Tibial nerve (tissue), 4 donors: ENCODE measurements around the gene BORCS6. TPM values are rescaled to one million over a fixed set of nuclear protein-coding genes. Genes with fewer than 3 reads are reported as not detected.

Source experiments
- DNase-seq, 2 donors: peaks; one replicate each; pipeline ENCODE4 v3.0.0-alpha.2; 2019; ENCODE audit warnings: low spot score in 2 of 2
- H3K27ac ChIP-seq, 4 donors: fragments of 200-600 bp; sonication (generic) in 3 of 4; one replicate each; pipeline ENCODE4 v1.5.1; 2017 to 2019; ENCODE audit warnings: mild to moderate bottlenecking in 1 of 4
- H3K27me3 ChIP-seq, 2 donors: fragments of 200-600 bp; sonication (generic) in 1 of 2; one replicate each; pipeline versions ENCODE4 v1.5.1 to v1.6.0; 2017 to 2019
- H3K36me3 ChIP-seq, 3 donors: fragments of 200-600 bp; sonication (generic); one replicate each; pipeline ENCODE4 v1.5.1; 2018 to 2019
- H3K4me1 ChIP-seq, 4 donors: fragments of 200-600 bp; sonication (generic) in 3 of 4; one replicate each; pipeline ENCODE4 v1.5.1; 2017 to 2019
- H3K4me3 ChIP-seq, 4 donors: fragments of 200-600 bp; sonication (generic) in 3 of 4; one replicate each; pipeline ENCODE4 v1.5.1; 2017 to 2019; ENCODE audit warnings: mild to moderate bottlenecking in 1 of 4, moderate library complexity in 1 of 4
- H3K9me3 ChIP-seq, 4 donors: fragments of 200-600 bp; sonication (generic) in 3 of 4; one replicate each; pipeline ENCODE4 v1.5.1; 2017 to 2019
- CTCF ChIP-seq, 5 experiments: fragments of 200-600 bp in 3 of 5; fragments of 450-650 bp in 2 of 5; sonication (generic) in 3 of 5; IDR thresholded peaks; one replicate each; pipeline ENCODE4 v1.5.1; 2016 to 2019; ENCODE audit warnings: antibody characterized with exemption in 5 of 5, mild to moderate bottlenecking in 3 of 5, moderate library complexity in 2 of 5
- EP300 ChIP-seq, 2 donors: sonication (generic); formaldehyde crosslinking; IDR thresholded peaks; one replicate each; pipeline ENCODE4 v1.6.1; 2017; ENCODE audit warnings: antibody characterized with exemption in 2 of 2, mild to moderate bottlenecking in 1 of 2
- POLR2A ChIP-seq, 2 donors: fragments of 450-650 bp; IDR thresholded peaks; one replicate each; pipeline ENCODE4 v1.6.1; 2017; ENCODE audit warnings: antibody characterized with exemption in 2 of 2, mild to moderate bottlenecking in 2 of 2, moderate library complexity in 2 of 2
- WGBS, 2 donors: methylation state at CpG; one replicate each; pipeline ENCODE4 v1.1.5; 2018; 5-methylcytosine and 5-hydroxymethylcytosine counted together
- total RNA-seq, 4 donors: library from RNA; depleted of rRNA; stranded (reverse); fragments of >200 nt; gene quantifications; one replicate each; pipeline ENCODE4 v1.1.0, GENCODE V29; 2016

BORCS6 gene
- total RNA-seq, 4 donors from 2014 or later: 13.8 to 22.4 (median 19.4) TPM

GRCh38 chr17:8167526-8167925 lies 22.5 kb downstream of the BORCS6 start:
- Histone ChIP-seq H3K27me3 (no peaks in the 10 kb centered on the region), H3K4me3 (no peak overlapping the region), H3K27ac (peak overlapping the region in 3 of 4 donors; percentile 13 to 57 (median 56)), H3K4me1 (peaks cover 0 to 24% (median 16%) of the 10 kb centered on the region in 4 donors), H3K9me3 (no peaks in the 10 kb centered on the region), H3K36me3 (no peaks in the 10 kb centered on the region)
- TF ChIP-seq EP300 (IDR thresholded peaks at IDR 0.05): no peak
- TF ChIP-seq CTCF (IDR thresholded peaks at IDR 0.05): no peak
- DNase-seq: no peak
- WGBS, 2 donors: 36 to 49% methylated on average over 3 of the region's 3 CpGs

DNA sequence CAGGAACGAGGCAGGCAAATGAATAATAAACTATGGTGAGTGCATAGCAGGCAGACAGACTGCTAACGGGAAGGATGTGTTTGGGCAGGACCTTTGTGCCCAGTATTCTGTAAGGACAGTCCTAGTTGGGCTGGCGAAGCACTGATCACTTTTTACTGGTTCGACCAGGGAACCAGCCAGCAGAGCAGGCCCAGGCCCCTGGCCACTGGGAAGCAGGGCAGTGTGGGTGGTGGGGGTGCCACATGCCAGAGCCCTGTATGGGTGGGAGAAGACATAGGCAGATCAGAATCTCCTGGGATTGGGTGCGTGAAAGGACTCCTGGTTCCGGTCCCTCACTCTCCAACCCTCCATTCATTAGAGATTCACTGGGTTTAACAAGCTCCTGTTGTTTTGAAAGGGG lies 23.2 kb downstream of the BORCS6 start:
- TF ChIP-seq POLR2A (IDR thresholded peaks at IDR 0.05): no peak
- TF ChIP-seq EP300 (IDR thresholded peaks at IDR 0.05): no peak
- TF ChIP-seq CTCF (IDR thresholded peaks at IDR 0.05): no peak
- H3K9me3 ChIP-seq: no peaks in the 10 kb centered on the region
- peak overlapping the region in 2 of 4 donors; percentile 56 to 57 for H3K27ac ChIP-seq
- DNase-seq: no peak
- no peak overlapping the region for H3K4me3 ChIP-seq
- no peaks in the 10 kb centered on the region for H3K36me3 ChIP-seq
- H3K27me3 ChIP-seq: no peaks in the 10 kb centered on the region
- 80 to 84% methylated on average over 6 of the region's 6 CpGs for WGBS, 2 donors
- H3K4me1 ChIP-seq: peaks cover 0 to 24% (median 17%) of the 10 kb centered on the region in 4 donors

DNA sequence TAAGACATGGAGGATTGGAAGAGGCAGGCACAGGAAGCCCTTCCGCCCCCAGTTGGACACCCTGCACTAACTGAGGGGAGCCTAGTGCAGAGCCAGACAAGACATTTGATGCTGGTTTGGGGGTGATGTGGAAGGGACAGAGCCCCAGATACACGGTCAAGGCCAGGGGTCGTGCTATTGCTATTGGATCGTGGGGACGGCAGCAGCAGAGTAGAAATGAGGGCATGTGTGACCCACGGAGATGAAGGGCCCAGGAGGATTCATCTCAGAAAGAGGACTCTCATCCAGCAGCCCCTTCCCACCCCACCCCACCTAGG lies 25.2 kb downstream of the BORCS6 start:
- Histone ChIP-seq H3K4me1 (peaks cover 0 to 42% (median 28%) of the 10 kb centered on the region in 4 donors), H3K9me3 (no peaks in the 10 kb centered on the region), H3K27me3 (no peaks in the 10 kb centered on the region), H3K36me3 (peaks cover 0 to 17% (median 3%) of the 10 kb centered on the region in 3 donors), H3K4me3 (no peak overlapping the region), H3K27ac (peak overlapping the region; percentile 98 to 100 (median 100))
- TF ChIP-seq EP300 (IDR thresholded peaks at IDR 0.05) (no peak), POLR2A (IDR thresholded peaks at IDR 0.05) (no peak), CTCF (IDR thresholded peaks at IDR 0.05) (no peak)
- DNase-seq: no peak
- WGBS, 2 donors: 64 to 74% methylated on average over 6 of the region's 6 CpGs

- Histone ChIP-seq H3K4me3 (peak overlapping the region in 3 of 4 donors; percentile 4 to 67 (median 9)), H3K27me3 (no peaks in the 10 kb centered on the region), H3K36me3 (peaks cover 0 to 22% (median 3%) of the 10 kb centered on the region in 3 donors), H3K4me1 (peaks cover 0 to 48% (median 34%) of the 10 kb centered on the region in 4 donors), H3K9me3 (no peaks in the 10 kb centered on the region), H3K27ac (peak overlapping the region; percentile 98 to 100 (median 100))
- peak; percentile 11 to 51 for TF ChIP-seq EP300 (IDR thresholded peaks at IDR 0.05)
- no peak for TF ChIP-seq CTCF (IDR thresholded peaks at IDR 0.05)
- peak in 1 of 2 donors; percentile 78 for DNase-seq
- WGBS, 2 donors: 17 to 21% methylated on average over 13 of the region's 13 CpGs
Observed at GRCh38 chr17:8163978-8164814, 25.8 kb downstream of the BORCS6 start.
